ENCODE results near the gene SHH. TPM values are rescaled to one million over a fixed set of nuclear protein-coding genes. Genes with fewer than 3 reads are reported as not detected.
A peak's percentile ranks its signal among the peaks of the same experiment; 100 is the strongest.

SHH gene
- total RNA-seq, 1 experiment from 2014 or later, result not detected

- DNase-seq (ENCODE audit: low read depth), result no peak
These were observed 6.0 kb downstream of the SHH start for GRCh38 chr7:155806096-155806871.

GRCh38 chr7:155805826-155806095, 6.5 kb downstream of the SHH start:
- DNase-seq (ENCODE audit: low read depth), result no peak

- peak; percentile 49 for DNase-seq (ENCODE audit: low read depth)
These were observed 7.1 kb downstream of the SHH start for GRCh38 chr7:155804897-155805825.

GRCh38 chr7:155804431-155804831, 7.8 kb downstream of the SHH start:
- no peak for DNase-seq (ENCODE audit: low read depth)

GRCh38 chr7:155803418-155804376, 8.6 kb downstream of the SHH start:
- DNase-seq (ENCODE audit: low read depth), result no peak

GRCh38 chr7:155802906-155803417, 9.3 kb downstream of the SHH start:
- no peak for DNase-seq (ENCODE audit: low read depth)

GRCh38 chr7:155802291-155802690, 10.0 kb downstream of the SHH start:
- no peak for DNase-seq (ENCODE audit: low read depth)

GRCh38 chr7:155800741-155801267, 11.5 kb downstream of the SHH start:
- no peak for DNase-seq (ENCODE audit: low read depth)

GRCh38 chr7:155800301-155800700, 12.0 kb downstream of the SHH start:
- DNase-seq (ENCODE audit: low read depth), result no peak

- DNase-seq (ENCODE audit: low read depth), result no peak
These were observed 12.7 kb downstream of the SHH start for GRCh38 chr7:155799514-155799913.

GRCh38 chr7:155798673-155799439, 13.4 kb downstream of the SHH start:
- DNase-seq (ENCODE audit: low read depth), result no peak

- no peak for DNase-seq (ENCODE audit: low read depth)
These were observed 14.7 kb downstream of the SHH start for GRCh38 chr7:155797262-155798250.

- no peak for DNase-seq (ENCODE audit: low read depth)
These were observed 15.6 kb downstream of the SHH start for GRCh38 chr7:155796381-155797261.

- no peak for DNase-seq (ENCODE audit: low read depth)
These were observed 16.3 kb downstream of the SHH start for GRCh38 chr7:155795951-155796350.

GRCh38 chr7:155795401-155795800, 16.9 kb downstream of the SHH start:
- DNase-seq (ENCODE audit: low read depth), result no peak

- DNase-seq (ENCODE audit: low read depth), result no peak
These were observed 18.1 kb downstream of the SHH start for GRCh38 chr7:155794196-155794595.

GRCh38 chr7:155793720-155794119, 18.5 kb downstream of the SHH start:
- DNase-seq (ENCODE audit: low read depth), result no peak

GRCh38 chr7:155792999-155793560, 19.2 kb downstream of the SHH start:
- DNase-seq (ENCODE audit: low read depth), result no peak
